ENCODE measurements around the gene SDHAF3.

Gene SDHAF3

DNA sequence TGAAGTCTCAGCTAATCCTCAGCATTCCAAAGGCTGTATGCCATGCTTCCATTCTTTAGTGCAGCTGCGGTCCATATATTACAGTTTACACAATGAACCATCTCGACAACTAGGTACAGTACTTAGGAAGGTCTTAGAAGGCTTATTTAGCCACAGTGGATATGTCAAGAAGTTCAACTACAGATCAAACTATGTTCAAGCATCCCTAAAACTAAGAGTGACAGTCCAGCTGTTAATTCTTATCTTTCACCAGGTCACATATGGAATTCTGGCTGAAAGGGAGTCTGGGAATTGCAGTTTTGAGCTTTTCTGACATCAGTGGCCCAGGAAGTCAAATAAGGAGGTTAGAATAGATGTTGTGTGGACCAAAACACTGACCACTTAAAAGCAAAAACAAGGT, 106.8 kb downstream of the SDHAF3 start:
- no peak for DNase-seq

GRCh38 chr7:97226541-97226940, 109.0 kb downstream of the SDHAF3 start:
- DNase-seq = no peak
